GM12801 (cell line): ENCODE results near the gene CARS1.

ENCODE experiments used
- TF ChIP-seq, protein P1 (sequence below): IDR thresholded peaks from one replicate; pipeline ENCODE4 v1.5.1; 2011; ENCODE audit warnings: control low read depth; ENCODE audit not compliant: insufficient read length; ENCODE audit errors: extremely low read depth

The CARS1 gene

DNA sequence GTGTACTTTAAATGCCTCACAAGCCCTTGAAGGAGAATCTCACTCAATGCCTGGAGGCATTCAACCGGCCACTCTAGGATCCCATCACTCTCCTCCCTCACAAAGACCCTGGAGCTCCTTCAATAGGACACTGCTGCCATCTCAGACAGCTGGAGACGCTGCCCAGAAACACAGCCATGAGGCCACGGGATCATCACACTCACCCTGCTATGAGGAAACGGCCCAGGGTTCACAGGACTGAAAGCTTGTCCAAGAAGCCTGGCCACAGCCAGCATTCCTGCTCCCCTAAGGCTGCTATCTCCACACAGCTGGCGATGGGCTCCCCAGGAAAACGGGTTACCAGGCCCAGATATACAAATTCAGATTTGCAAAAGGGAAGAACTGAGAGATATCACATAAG, 13.2 kb downstream of the CARS1 start:
- TF ChIP-seq, protein P1, sequence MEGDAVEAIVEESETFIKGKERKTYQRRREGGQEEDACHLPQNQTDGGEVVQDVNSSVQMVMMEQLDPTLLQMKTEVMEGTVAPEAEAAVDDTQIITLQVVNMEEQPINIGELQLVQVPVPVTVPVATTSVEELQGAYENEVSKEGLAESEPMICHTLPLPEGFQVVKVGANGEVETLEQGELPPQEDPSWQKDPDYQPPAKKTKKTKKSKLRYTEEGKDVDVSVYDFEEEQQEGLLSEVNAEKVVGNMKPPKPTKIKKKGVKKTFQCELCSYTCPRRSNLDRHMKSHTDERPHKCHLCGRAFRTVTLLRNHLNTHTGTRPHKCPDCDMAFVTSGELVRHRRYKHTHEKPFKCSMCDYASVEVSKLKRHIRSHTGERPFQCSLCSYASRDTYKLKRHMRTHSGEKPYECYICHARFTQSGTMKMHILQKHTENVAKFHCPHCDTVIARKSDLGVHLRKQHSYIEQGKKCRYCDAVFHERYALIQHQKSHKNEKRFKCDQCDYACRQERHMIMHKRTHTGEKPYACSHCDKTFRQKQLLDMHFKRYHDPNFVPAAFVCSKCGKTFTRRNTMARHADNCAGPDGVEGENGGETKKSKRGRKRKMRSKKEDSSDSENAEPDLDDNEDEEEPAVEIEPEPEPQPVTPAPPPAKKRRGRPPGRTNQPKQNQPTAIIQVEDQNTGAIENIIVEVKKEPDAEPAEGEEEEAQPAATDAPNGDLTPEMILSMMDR = no peak

DNA sequence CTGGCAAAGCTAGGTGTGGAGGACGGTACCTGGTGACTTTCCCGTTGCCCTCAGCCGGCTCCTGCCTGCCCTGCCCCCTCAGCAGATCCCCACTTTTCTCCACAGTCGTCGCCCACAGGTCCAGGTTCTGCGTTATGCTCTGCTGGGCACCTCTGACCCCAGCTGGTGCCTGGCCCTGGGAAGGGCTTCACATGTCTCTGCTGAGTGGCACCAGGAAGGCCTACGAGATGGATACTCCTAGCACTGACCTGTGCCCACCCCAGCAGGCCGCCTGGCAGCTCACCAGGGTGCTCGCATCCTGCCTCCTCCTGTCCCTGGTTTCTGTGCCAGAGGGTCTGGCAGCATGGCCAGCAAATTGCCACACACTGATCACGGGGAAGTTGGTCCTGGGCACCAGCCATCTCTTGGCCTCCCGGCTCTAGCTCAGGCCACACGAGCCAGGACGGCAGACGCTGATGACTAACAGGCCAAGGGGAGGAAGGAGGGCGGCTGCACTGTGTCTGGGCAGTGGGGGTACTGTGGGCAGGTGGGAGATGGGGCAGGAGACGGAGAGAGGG, 13.8 kb downstream of the CARS1 start:
- TF ChIP-seq, protein P1 = no peak

DNA sequence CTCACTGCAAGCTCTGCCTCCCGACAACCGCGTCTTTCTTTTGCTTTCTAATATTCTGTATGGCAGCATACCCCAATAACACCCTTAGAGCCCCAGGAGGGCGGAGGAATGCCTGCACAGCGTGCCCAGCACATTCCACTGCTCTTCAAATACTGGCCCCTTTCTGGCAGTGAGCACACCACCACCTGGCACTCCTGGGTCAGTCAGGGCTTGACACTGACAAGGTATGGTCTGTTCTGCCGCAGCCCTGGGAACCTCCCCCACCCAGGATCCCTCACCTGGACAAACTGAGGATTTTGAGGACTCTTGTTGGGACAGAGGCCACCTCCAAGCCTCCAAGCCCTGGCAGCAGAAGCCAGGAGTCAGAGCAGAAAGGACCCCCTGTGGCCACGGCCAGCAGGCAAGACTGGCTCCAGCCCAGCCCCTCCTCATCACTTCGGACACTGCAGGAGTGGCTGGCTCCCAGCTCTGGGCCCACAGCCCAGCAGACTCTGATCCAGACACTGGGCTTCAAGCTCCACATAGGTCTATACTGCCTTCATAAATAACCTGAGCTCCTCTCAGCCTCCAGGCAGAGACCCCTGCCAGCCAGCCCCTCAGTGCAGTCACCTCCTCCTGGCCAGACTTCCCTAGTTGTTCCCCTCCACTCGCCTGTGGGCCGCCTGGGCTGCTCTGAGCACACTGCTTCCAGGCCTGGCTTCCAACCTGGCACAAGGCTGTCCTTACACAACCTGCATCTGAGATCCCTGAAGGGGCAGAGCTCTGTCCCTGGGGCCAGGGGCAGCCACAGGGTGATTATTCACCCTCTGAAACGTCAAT, 14.5 kb downstream of the CARS1 start:
- TF ChIP-seq, protein P1 = no peak

DNA sequence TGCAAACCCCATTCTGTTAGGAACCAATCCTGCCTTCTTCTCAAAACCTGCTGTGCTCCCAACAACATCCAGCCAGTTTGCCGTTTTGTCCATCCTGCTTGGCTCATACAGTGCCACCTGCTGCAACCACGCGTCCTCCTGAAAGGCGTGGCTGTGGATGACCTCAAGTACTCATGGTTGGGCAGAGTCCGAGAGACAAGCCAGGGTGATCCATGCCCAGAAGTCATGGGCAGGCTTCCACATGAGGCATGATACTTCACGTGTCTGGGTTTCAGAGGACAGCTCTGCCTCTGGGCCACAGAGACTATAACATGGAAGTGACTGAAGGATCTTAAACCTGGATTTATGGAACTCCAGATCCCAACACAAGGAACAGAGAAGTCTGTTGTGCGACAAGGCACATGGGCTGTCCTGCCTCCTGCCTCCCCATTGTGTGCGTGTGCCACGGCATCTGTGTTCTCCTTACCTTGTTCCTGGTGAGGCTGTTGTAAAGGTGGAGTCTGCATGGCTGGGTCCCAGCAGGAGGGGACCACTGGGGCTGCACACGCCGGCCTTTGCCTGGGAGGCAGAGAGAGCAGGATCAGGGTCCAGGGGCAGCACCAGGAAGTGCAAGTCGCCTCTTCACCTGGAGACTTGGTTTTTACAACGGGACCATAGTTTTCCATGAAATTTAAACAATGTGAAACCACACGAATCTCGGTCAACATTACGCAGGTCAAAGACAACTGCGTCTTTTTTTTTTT, 15.4 kb downstream of the CARS1 start:
- TF ChIP-seq, protein P1 = no peak

DNA sequence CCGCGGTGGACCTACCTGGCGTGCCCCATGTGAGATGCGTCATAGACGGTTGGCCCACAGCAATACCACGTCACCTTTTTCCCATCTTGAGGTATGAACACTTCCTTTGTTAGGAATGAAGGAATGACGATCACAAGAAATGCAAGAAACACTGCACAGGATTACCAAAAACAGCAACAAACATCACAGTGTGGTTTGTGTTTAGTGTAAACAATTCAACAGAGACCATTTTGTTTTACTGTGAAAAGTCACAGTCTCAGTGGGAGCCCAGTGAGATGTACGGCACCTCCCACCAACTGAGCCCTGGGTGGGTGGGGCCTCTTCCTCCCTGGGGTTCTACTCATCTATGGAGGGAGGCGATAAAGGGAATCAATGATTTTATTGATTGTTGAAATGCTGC, 16.3 kb downstream of the CARS1 start:
- TF ChIP-seq, protein P1 = no peak

DNA sequence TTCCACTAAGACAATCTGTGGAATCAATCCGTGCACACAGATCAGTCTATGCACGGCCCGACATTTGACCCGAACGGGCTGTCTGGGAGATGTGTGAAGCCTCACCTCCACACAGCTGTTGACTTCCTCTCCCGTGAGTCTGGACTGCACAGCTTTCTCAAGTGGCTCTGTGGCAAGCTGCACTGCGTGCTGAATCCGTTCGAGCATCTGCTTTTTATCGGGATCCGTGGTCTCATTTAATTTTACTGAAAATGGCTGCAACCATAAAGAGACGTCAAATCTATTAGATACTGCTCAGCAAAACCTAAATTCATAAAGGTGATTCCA, 19.3 kb downstream of the CARS1 start:
- TF ChIP-seq, protein P1 = no peak
